ENCODE results near the gene HOXC4. TPM values are rescaled to one million over a fixed set of nuclear protein-coding genes. Genes with fewer than 3 reads are reported as not detected.

The HOXC4 gene
- total RNA-seq, 1 donor from 2014 or later = 1.2 TPM

DNA sequence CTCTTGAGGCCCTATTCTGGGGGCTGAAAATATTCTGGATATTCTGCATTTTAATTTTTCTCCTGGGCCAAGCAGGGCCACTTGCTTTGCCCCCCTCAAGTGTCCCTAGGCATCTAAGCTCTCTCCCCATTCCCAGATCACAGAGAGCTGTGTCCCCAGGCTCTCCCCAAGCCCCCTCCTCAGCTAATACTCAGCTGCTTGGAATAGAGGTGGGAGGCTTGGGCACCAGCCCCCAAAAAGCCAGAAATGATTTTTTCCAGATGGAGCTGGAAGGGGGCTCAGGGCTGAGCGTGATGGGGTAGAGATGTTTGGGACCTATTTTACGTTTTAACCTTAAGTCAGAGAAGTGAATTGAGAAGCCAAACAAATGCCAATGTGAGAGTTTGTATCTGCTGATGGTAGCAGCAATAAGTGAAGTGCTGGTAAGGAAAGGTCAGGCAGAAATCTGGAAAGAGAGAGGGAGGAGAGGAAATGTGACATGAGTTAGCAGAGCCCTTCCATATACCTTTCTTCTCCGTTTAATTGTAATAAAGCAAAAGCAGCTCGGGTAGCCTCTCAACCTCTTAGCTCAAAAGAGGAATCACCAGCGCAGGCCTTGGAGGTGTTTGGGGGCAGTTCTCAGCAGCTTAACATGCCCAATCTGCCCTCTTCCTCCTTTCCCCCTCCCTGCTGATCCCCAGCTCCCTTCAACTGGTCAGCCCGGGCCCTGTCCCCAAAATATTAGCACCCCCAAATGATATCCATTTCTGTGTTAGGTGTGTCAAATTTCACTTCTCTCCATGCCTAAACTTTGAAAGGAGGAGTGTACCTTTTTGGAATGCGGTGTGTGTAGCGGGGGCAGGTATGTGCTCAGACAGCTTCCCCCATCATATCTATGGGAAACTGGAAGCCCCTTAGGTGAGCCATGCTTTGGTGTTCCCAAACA lies 30.4 kb upstream of the HOXC4 start:
- peaks cover 13% of the 10 kb centered on the region for H3K4me1 ChIP-seq
- no peak overlapping the region for H3K4me3 ChIP-seq
- no peak for DNase-seq (ENCODE audit: extremely low spot score in 2 of 2)
- TF ChIP-seq, protein P1, sequence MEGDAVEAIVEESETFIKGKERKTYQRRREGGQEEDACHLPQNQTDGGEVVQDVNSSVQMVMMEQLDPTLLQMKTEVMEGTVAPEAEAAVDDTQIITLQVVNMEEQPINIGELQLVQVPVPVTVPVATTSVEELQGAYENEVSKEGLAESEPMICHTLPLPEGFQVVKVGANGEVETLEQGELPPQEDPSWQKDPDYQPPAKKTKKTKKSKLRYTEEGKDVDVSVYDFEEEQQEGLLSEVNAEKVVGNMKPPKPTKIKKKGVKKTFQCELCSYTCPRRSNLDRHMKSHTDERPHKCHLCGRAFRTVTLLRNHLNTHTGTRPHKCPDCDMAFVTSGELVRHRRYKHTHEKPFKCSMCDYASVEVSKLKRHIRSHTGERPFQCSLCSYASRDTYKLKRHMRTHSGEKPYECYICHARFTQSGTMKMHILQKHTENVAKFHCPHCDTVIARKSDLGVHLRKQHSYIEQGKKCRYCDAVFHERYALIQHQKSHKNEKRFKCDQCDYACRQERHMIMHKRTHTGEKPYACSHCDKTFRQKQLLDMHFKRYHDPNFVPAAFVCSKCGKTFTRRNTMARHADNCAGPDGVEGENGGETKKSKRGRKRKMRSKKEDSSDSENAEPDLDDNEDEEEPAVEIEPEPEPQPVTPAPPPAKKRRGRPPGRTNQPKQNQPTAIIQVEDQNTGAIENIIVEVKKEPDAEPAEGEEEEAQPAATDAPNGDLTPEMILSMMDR (IDR thresholded peaks at IDR 0.05) = no peak
- TF ChIP-seq POLR2AphosphoS5 (IDR thresholded peaks at IDR 0.05; ENCODE audit: insufficient read depth in 1 of 2, low read depth in 1 of 2) (no peak), POLR2A (IDR thresholded peaks at IDR 0.05) (no peak)
- H3K36me3 ChIP-seq = no peaks in the 10 kb centered on the region
- no peak overlapping the region for H3K27ac ChIP-seq
- intact Hi-C loops (cut with DNase I) = no loop called here
- H3K27me3 ChIP-seq = peaks cover 21% of the 10 kb centered on the region
- no peaks in the 10 kb centered on the region for H3K9me3 ChIP-seq

DNA sequence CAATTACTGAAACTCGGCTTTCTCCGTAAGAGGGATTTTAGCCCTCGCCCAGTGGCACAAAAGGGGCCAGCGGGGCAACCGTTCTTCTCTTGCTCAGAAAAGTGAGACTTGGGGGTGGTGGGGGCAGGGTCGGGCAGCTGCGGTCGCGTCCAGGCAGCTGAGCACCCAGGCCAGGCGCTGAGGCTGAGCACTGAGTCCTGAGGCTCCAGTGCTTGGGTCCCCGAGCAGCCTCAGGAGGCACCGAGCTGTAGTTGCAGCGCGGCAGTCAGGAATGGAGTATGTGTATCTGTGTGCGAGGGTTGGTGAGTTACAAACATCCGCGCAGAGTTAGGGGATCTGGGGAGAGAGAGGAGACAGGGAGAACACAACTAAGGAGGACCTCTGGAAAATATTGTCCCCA lies 29.5 kb upstream of the HOXC4 start:
- no peak for TF ChIP-seq POLR2A (IDR thresholded peaks at IDR 0.05)
- TF ChIP-seq, protein P1 (IDR thresholded peaks at IDR 0.05) = no peak
- no peak for TF ChIP-seq POLR2AphosphoS5 (IDR thresholded peaks at IDR 0.05; ENCODE audit: insufficient read depth in 1 of 2, low read depth in 1 of 2)
- DNase-seq (ENCODE audit: extremely low spot score in 2 of 2) = no peak
- H3K4me3 ChIP-seq = no peak overlapping the region
- H3K4me1 ChIP-seq = peaks cover 10% of the 10 kb centered on the region
- intact Hi-C loops (cut with DNase I) = no loop called here
- H3K36me3 ChIP-seq = no peaks in the 10 kb centered on the region
- no peak overlapping the region for H3K27ac ChIP-seq
- H3K27me3 ChIP-seq = peaks cover 21% of the 10 kb centered on the region
- H3K9me3 ChIP-seq = no peaks in the 10 kb centered on the region

DNA sequence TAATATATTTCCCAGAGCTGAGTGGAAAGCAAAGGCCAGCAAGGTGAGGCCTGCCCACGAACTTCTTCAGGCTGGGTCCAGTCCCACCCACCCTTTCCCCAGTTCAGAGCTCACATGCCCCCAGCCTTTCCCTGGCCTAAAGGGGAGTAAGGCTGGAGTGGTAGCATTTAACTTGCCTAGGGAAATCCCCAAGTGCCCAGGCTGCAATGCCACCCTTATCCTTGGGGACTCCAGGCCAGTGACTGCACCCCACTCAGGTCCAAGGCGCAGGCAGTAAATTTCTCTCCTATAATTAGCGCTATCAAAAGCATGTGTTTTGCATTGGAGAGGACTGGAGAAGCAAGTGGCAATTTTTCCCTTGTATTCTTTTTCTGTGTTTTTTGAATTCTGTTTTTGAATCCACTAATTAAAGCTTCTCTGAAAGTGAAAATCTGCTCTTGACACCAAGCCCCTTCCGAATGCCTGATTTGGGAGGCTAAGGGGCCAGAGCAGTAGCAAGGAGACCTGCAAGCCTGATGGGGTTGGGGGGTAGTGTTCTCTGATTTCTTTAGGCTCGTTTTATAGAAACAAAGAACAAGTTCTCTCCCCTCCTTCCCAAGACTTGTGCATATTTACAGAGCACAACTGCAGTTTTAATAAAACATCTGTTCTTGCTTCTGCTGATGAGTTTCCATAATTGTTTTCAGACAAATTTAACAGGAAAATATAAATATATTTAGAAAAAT lies 28.9 kb upstream of the HOXC4 start:
- no peak for DNase-seq (ENCODE audit: extremely low spot score in 2 of 2)
- peaks cover 21% of the 10 kb centered on the region for H3K27me3 ChIP-seq
- no peaks in the 10 kb centered on the region for H3K36me3 ChIP-seq
- H3K4me1 ChIP-seq = peaks cover 6% of the 10 kb centered on the region
- no peaks in the 10 kb centered on the region for H3K9me3 ChIP-seq
- no peak overlapping the region for H3K4me3 ChIP-seq
- H3K27ac ChIP-seq = no peak overlapping the region
- intact Hi-C loops (cut with DNase I) = no loop called here
- no peak for TF ChIP-seq POLR2AphosphoS5 (IDR thresholded peaks at IDR 0.05; ENCODE audit: insufficient read depth in 1 of 2, low read depth in 1 of 2)
- no peak for TF ChIP-seq POLR2A (IDR thresholded peaks at IDR 0.05)
- TF ChIP-seq, protein P1 (IDR thresholded peaks at IDR 0.05) = no peak

DNA sequence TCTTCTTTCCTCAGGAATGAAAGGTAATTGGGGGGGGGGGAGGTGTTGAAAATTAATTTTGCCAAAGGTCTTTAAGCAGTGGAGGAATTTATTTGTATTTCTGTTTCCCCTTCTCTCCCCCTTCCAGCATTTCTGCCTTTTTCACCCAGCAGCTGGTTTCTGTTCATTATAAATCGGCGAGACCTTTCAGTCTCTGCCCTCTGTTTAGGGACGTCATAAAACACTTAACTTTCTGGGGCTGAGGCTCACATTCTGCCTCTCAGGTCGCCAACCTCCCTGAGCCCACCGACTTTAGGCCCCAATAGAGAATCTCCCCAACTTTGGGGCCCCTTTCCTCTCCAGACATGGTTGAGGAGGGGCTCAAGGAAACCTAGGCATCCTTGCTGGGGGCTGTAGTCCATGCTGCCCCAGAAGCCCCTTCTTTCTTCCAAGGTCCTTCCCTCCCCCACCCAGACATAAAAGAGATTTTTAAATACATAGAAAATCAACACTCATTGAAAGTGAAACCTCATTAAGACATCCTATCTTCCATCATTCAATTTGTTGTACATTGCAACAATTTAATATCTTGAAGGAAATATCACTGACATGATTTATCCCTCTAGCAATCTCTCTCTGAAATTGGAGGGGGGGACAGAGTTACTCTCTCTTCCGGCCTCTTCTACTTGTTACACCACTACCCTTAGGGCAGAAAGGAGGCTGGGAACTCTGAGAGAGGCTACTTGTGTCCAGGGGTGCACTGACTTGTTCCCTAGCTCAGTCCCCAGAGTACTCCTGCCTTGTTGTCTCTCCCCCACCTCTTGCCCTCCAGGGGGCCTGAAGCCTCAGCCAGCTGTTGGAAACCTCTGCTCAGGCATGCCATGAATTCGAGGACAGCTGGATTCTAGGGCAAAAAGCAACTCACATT lies 27.9 kb upstream of the HOXC4 start:
- intact Hi-C loops (cut with DNase I) = no loop called here
- DNase-seq (ENCODE audit: extremely low spot score in 2 of 2) = no peak
- TF ChIP-seq, protein P1 (IDR thresholded peaks at IDR 0.05) = no peak
- TF ChIP-seq POLR2AphosphoS5 (IDR thresholded peaks at IDR 0.05; ENCODE audit: insufficient read depth in 1 of 2, low read depth in 1 of 2) = no peak
- TF ChIP-seq POLR2A (IDR thresholded peaks at IDR 0.05) = no peak
- Histone ChIP-seq H3K9me3 (no peaks in the 10 kb centered on the region), H3K27me3 (peaks cover 21% of the 10 kb centered on the region), H3K4me1 (peaks cover 11% of the 10 kb centered on the region), H3K27ac (no peak overlapping the region), H3K36me3 (no peaks in the 10 kb centered on the region), H3K4me3 (no peak overlapping the region)

Measured in vagina (tissue), 2 donors.